GM18520 (cell line): ENCODE results near the gene LARGE1.
"Not testable (repeated sequence)": the region's sequence is repeated elsewhere in the genome, so short reads cannot be mapped to it uniquely, and the experiment has no call there.

Experiments used
- ATAC-seq: cut with Tn5 transposase; IDR thresholded peaks from one replicate; pipeline ENCODE4 v1.9.1; 2021; ENCODE audit not compliant: unreplicated experiment

LARGE1 gene

GRCh38 chr22:33393432-33393831 is 526.8 kb downstream of the LARGE1 start:
- no peak for ATAC-seq

- ATAC-seq: no peak
These were observed 529.0 kb downstream of the LARGE1 start for GRCh38 chr22:33391298-33391697.

GRCh38 chr22:33389936-33390335 is 530.3 kb downstream of the LARGE1 start:
- no peak for ATAC-seq

GRCh38 chr22:33386270-33386669 is 534.0 kb downstream of the LARGE1 start:
- no peak for ATAC-seq

- ATAC-seq: no peak
These were observed 534.7 kb downstream of the LARGE1 start for GRCh38 chr22:33385611-33386010.

- ATAC-seq: no peak
These were observed 537.8 kb downstream of the LARGE1 start for GRCh38 chr22:33382436-33382835.

GRCh38 chr22:33381531-33382406 is 538.5 kb downstream of the LARGE1 start:
- peak; percentile 10 for ATAC-seq

GRCh38 chr22:33380789-33381530 is 539.3 kb downstream of the LARGE1 start:
- ATAC-seq: peak; percentile 46

GRCh38 chr22:33379836-33380235 is 540.4 kb downstream of the LARGE1 start:
- no peak for ATAC-seq

- ATAC-seq: no peak
These were observed 547.4 kb downstream of the LARGE1 start for GRCh38 chr22:33372875-33373274.

GRCh38 chr22:33363256-33363655 is 557.0 kb downstream of the LARGE1 start:
- ATAC-seq: not testable (repeated sequence)

GRCh38 chr22:33362702-33363101 is 557.6 kb downstream of the LARGE1 start:
- no peak for ATAC-seq

GRCh38 chr22:33361581-33361980 is 558.7 kb downstream of the LARGE1 start:
- no peak for ATAC-seq

GRCh38 chr22:33357981-33358399 is 562.3 kb downstream of the LARGE1 start:
- no peak for ATAC-seq

GRCh38 chr22:33354928-33355327 is 565.3 kb downstream of the LARGE1 start:
- no peak for ATAC-seq

- ATAC-seq: no peak
These were observed 566.8 kb downstream of the LARGE1 start for GRCh38 chr22:33353502-33353901.

- no peak for ATAC-seq
These were observed 567.5 kb downstream of the LARGE1 start for GRCh38 chr22:33352768-33353167.

- no peak for ATAC-seq
These were observed 569.3 kb downstream of the LARGE1 start for GRCh38 chr22:33350961-33351360.

- no peak for ATAC-seq
These were observed 569.8 kb downstream of the LARGE1 start for GRCh38 chr22:33350491-33350890.

GRCh38 chr22:33347002-33347401 is 573.3 kb downstream of the LARGE1 start:
- no peak for ATAC-seq

- ATAC-seq: no peak
These were observed 578.7 kb downstream of the LARGE1 start for GRCh38 chr22:33341611-33342010.

GRCh38 chr22:33337524-33337923 is 582.8 kb downstream of the LARGE1 start:
- no peak for ATAC-seq
